ENCODE data around the gene GOLGA6L2.
A peak's percentile ranks its signal among the peaks of the same experiment; 100 is the strongest.
"Not testable (repeated sequence)": the region's sequence is repeated elsewhere in the genome, so short reads cannot be mapped to it uniquely, and the experiment has no call there.

Gene GOLGA6L2

DNA sequence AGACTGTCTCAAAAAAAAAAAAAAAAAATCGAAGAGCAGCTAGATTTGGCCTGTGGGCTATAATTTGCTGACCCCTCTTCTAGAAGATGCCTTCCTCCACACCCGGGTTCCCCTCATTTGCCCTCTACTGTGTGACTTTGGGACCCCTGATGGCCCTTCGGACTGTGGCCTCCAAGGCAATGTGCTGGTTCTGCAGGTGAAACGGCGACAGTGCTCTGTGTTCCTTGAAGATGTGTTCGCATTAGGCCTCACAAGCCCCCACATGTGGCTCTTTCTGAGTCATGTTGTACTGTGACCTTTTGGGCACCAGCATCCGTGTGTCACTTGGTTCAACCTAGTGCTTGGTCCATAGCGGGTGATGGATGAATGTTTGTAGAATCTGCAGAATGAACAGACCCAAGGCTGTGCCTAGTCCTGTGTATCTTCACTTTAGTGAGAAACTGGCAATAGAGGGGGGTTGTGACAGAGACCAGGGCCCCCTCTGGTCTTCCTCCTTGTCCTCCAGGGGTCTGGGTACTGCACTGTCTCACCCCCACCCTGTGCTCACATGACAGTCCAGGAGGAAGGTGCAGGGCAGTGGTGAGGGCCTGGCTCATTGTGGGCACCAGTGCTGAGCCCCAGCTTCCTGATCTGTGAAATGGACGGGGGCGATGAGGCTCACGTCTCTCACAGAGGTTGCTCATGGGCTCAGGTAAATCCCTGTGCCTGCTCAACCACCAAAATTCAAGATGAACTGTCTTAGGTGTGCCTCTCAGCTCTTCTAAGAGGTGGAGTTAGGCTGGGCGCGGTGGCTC, 22.7 kb downstream of the GOLGA6L2 start:
- no peak for DNase-seq

DNA sequence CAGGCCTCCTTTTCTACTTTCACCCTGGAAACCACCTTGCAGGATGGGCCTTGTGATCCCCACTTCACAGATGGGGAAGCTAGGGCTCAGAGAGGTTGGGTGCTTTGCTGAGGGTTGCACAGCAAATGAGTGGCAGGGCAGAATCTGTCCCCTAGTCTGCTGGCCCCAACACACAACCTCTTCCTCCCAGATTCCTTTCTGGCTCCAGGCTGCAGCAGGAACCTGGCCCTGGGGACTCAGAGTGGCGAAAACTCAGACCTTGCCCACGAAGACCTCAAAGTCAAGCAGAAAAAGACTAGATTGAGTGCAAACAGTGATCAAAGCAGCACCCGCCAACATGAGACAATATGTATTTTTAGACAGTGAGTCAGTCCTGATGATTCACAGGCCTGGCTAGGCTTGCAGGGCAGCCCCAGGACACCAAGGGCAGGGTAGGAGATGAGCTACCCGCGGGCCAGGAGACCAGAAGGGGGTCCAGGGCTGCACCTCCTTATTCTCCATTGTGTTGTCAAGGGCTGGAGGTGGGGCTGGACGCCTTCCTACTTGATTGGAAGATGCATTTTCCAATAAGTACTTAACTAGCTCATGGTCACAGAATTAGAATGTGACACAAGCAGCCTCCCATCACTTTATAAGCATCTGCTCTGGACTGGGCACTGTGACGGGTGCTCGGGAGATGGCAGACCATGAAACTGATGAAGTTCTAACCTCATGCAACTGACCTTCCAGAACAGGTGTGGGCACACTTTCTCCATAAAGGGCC, 23.9 kb downstream of the GOLGA6L2 start:
- DNase-seq = peak; percentile 68

DNA sequence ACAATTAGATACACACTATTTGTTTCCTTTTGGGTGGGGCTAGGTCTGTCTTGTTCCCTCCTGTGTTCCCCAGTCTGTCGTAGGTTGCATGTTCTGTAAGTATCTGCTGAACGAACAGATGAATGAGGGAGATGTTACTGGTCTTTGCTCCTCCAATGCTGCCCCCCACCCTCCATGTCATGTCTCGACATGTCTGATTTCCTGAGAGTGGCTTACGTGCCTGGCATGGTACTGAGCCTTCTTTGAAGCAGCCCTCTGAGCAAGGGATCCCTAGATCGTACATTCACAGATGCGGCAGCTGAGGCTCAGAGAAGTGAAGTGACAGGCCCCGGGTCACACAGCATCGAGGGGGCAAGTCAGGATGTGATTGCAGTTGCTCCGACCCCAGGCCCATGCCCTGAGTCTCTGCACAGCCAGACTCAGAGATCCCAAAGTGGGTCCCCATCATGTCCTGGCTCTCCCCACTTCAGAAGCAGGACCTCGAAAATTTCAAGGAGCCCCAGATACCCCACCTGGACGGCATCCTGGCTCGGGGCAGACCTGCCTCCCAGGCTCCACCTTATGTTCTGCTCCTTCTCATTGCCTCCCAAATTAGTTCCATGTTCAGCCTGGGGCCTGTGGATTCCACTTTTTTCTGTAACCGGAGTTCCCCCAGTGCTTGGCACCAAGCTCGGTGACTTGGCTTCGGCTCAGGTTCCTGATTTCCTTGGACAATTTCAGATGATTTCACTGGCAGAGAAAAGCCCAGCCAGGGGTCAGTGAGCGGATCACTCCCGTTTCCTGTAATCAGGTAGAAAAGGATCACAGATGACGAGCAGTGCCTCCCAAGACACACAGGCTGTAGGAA, 24.7 kb downstream of the GOLGA6L2 start:
- DNase-seq = no peak

DNA sequence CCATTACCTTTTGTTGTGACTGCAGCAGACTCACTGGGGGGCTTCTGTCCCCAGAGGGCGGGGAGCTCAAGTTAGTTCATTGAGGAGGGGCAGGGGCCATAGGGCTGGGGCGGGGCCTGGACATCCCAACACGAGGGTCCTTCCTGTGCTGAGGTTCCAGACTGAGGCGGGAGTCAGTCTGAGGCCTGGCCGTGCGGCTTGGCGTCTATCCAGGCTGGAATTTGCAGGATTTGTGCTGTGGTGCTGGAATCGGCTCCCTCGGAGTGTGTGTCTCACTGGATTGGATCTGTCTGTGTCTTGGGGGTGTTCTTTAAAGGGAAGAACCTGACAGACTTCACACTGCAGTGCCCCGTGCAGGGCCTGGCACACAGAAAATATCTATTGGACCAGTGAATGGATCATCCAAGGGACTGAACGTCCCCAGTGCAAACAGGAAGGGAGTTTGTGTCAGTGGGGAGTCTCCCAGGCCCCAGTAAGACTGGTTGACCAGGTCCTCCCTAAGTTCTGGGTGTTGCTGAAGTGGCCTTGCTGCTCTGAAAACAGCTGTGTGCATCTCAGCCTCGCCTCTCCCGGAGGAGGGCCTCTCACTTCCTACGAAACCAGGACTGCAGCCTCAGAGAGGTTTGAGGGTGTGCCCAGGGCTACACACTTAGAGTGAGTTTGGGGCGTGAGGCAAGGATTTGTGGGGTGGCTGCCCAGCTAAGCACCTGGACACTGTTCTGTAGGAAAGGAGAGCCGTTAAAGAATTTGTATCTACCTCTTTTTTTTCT, 26.1 kb downstream of the GOLGA6L2 start:
- no peak for DNase-seq

DNA sequence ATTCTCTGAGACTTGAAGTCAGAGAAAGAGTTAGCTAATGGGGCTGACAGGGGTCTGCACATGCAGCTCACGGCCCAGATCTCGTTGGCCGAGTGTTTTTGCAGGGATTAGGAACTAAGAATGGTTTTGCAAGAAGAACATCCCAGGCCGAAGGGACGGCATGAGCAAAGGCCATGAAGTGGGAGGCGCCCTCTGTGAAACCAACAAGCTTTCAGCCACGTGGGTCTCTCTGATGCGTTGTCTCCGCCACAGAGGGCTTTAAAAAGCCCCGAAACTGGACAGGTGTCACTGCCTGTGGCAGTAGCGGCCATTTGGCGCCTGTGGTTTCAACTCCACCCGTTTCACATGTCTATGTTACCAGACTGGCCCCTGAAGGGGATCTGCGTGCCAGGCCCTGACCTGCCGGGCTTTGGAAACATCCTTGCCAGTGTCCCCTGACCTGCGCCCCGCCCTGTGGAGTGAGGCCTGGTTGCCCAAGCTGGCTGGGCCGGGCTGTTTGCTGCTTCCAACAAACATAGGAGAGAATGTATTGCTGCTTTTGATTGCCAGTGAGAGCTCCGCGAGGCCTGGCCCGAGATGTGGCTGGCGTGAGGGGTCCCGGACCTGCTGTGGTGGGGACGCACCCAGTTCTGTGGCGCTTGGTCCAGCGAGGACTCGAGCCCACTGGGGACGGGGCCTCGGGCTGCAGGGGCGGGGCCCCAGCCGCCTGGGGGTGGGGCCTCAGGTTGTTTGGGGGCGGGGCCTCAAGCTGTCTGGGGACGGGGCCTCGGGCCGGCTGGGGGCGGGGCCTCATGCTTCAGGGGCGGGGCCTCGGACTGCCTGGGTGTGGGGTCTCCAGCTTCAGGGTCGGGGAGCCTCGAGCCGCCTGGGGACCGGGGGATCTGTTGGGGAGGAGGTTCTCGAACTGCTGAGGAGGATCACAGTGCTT, 30.4 kb downstream of the GOLGA6L2 start:
- DNase-seq = no peak

DNA sequence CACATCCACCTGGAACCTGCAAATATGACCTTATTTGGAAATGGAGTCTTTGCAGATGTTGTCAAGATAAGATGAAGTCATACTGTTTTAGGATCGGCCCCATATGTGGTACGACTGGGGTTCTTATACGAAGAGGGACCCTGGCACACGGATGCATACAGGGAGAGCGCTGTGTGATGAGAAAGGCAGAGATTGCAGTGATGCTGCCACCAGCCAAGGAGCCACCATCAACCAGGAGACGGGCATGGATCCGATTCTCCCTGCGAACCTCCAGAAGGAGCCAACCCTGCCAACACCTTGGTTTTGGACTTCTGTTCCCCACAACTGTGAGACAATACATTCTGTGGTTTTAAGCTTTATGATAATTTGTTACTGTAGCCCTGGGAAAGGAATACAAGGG, 31.2 kb downstream of the GOLGA6L2 start:
- DNase-seq = not testable (repeated sequence)

DNA sequence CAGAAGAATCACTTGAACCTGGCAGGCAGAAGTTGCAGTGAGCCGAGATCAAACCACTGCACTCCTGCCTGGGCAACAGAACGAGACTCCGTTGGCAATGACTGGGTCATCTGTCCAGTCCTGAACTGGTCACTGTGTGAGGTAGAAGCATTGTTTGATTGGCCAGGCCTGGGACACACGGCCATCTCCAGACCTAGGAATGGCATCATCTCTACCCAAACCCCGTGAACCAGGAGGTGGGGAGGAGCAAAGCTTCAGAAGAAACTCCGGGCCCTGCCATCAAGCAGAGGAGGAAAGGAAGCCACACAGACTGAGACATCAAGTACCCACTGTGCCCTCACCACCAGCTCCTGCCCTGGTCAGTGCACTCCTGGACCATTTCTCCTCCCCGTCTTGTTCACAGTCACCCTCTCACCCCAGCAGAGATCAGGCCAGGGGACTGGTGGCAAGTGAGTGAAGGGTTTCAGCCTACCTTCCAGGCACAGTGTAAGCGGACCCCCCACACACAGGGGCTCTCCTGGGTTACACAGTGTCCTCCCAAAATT, 31.6 kb downstream of the GOLGA6L2 start:
- DNase-seq = no peak

DNA sequence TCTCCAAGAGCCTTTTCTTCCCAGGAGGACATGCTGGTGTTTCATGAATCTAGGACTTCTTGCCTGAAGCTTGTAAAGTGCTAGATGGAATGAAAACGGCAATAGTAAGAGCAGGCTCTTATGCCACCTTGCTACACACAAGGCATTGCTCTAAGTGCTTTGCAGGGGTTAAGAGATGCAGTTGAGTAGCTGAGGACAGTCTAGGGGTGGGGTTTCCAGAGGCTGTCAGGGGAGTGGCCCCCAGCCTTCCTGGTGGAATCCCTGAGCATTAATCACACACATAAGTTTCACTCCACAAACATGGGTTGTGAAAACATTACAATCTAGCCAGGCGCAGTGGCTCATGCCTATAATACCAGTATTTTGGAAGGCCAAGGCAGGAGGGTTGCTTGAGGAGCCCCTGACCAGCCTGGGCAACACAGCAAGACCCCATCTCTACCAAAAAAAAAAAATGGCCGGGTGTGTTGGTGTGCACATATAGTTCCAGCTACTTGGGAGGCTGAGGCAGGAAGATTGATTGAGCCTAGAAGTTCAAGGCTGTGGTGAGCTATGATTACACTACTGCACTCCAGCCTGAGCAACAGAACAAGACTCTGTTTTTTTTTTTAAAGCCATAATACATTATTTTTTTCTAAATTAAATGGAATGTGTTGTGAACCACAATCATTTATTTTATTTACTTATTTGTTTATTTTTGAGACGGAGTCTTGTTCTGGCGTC, 34.0 kb downstream of the GOLGA6L2 start:
- not testable (repeated sequence) for DNase-seq

DNA sequence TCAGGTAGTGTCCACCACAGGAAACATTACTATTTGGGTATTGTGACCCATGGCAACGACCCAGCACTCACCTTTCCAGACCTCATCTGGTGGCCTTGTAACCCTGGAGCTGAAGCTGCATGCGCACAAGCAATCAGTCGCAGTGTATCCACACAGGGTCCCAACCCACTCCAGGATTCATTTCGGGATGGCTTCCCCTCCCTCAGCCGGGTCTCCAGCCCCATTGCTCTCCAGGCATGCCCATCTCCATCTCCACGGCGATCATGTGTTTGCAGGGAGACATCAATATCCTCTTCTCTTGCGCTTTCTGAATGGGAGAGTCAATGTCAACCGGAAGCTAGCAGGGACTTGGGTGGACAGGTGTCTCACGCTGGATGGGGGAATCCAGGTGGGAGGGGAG, 35.2 kb downstream of the GOLGA6L2 start:
- DNase-seq = no peak

DNA sequence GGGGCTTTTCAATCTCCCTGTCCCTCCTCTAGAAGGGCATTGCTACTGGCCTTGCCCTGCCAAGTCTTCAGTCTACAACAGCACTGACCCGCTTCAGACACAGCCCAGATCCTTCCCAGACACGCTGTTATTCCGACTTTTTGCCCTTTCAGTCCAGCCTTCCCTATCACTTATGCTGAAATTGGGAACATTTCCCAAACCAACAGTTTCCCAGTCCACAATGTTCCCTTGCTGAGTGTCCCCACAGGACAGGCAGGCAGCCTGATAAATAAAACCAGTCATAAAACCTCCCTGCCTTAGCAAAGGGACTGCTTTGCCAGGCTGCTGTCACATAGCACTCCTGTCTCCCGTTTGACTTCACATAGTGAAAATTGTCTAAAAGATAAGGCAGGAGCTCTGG, 43.5 kb downstream of the GOLGA6L2 start:
- DNase-seq = no peak

DNA sequence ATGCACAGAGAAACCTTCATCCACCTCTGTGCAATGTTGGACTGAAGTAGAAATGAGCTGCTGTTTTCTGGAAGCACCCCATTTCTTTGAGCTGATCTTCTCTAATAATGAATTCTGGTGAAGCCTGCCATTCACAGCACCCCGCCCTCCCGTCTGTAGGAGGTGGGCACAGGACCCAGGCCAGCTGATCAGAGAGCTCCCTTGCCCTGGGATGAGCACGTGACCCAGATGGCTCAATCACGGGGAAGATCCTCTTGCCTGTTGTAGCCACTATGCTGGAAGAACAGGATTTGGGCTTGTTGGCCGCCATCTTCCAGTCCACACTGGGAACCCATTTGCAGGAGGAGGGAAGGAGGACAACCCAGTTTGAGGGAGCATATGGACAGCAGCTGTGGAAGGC, 44.5 kb downstream of the GOLGA6L2 start:
- DNase-seq = no peak

DNA sequence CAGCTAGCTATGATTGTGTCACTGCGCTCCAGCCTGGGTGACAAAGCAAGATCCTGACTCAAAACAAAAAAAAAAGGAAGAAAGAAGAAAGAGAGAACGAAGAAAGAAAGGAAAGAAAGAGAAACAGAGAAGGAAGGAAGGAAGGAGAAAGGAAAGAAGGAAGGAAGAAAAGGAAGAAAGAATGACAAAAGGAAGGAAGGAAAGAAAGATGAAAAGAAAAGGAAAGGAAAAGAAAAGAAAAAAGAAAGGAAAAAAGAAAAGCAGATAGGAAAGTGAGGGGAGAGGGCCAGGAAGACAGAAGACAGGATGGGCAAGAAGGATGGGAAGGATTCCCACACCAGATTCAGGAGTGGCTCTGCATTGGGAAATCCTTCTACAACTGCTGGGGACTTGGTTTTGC, 44.9 kb downstream of the GOLGA6L2 start:
- no peak for DNase-seq

DNA sequence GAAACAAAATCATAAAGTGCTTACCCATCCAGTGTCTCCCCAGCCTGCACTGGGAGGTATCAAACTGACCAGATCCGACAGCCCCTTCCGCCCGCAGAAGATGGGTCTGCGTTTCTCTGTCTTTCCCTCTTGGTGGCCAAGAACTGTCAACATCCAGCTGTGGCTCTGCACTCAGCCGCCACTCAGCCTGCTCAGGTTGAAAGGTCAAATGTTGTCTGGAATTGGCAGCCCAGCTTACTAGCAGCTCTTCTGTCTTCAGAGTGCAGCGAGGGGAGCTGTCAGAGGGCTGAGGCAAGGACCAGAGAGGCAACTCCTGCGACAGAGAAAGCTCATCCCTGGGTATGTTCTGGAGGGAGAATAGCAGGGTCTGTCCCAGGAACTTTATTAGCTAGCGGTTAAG, 45.4 kb downstream of the GOLGA6L2 start:
- no peak for DNase-seq

DNA sequence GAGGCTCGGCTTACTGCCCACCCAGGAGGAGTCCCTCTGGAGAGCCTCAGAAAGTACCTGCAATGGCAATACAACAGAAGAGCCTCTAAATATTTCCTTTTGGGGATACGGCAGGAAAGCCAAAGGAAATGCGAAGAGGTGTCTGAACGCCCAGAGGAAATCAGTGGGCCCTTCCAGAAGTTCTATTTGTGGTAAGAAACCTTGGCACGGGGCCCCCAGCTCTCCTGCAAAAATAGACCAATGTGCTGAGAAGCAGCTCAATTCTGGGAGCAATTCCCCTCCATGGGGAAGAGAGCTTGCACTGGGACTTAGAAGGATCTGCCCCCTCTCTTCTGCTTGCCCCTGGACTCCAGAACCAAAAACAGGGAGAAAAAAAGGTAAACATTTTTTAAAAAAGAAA, 47.8 kb downstream of the GOLGA6L2 start:
- not testable (repeated sequence) for DNase-seq

DNA sequence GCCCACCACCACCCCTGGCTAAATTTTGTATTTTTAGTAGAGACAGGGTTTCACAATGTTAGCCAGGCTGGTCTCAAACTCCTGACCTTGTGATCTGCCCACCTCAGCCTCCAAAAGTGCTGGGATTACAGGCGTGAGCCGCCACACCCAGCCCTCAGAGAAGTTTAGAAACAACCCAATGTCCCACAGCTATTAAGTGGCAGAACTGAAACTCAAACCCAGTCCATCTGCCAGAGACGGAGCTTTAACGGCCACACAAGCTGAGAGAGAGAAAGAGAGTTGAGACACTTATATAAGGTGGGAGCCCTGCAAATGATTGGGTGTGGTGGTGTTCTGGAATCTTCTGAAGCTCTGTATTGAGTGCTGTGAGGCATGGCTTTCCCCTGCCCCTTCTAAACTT, 48.7 kb downstream of the GOLGA6L2 start:
- DNase-seq = not testable (repeated sequence)

DNA sequence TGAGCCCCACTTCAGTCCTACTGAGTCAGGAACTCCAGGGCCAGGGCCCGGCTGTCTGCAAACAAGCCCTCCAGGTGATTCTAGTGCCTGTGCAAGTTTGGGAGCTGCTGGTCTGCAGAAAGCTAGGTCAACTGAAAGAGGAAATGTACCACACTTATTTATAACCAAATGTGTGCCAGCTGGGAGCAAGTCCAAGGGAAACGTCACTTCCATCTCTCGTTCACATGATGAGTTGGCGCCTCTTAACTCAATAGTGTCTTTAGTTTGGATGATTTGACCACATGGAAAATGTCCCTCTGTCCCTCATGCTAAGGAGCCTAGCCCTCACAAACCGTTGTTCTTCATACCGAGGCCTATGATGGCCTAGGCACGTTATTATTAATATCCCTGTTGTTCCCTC, 49.3 kb downstream of the GOLGA6L2 start:
- no peak for DNase-seq

DNA sequence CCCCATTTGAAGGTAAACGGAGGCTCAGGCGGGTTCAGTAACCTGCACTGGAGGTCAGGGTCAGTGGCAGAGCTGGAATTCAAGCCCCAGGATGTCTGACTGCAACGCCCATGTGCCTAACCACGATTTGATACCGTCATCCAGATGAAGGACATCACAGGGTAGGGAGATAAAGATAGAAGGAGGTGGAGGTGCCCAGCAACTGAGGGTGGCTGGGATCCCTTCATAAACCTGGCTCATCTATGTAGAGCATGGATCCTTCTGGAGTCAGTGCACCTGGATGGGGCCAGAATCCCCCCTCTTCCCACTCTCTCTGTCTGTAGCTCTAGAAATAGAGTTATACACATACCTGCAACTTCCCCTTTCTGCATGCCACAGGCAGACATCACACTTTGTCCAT, 51.2 kb downstream of the GOLGA6L2 start:
- DNase-seq = no peak

DNA sequence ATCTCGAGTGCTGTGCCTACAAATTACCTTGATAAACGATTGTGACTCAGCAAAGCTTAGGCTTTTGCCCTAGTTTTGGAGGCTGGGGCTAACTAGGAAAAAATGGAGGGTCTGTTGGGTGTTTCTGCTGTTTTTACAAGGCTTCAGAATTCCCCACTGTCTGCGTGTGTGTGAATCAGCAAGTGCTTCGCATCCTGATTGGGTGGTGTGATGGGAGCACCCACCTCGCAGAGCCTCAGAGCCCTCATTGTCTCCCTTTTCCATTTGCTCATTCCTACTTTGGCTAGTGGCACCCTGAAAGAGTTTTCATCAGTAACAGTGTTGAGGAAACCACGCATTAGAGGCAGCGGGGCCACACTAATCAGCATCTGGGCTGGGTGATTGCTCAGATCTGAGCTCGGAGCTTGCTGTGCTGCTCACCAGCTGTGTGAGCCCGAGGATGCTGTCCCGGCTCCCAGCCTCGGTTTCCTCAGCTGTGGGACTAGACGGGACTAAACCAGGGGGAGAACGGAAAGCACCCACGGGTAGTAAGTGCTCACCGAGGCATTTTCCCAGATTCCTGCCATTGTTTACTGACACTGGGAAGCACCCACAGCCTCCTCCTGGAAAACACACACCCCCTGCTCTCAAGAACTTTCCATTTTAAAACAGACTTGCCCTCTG, 51.9 kb downstream of the GOLGA6L2 start:
- DNase-seq = peak; percentile 60
